A673 (cell line): Measurements from ENCODE around the gene CFLAR. TPM values are rescaled to one million over a fixed set of nuclear protein-coding genes. Genes with fewer than 3 reads are reported as not detected.

Experiments used
- BruUV-seq: library from RNA; stranded (reverse); fragments of 400-500 nt; replicated peaks from 2 replicates; lab custom pipeline; 2021; lab: Mats Ljungman, UMichigan
- CTCF ChIA-PET: fragments of 300-600 bp; sonication (Branson Sonifier 250); formaldehyde crosslinking; loops from one replicate; lab custom pipeline; 2022; ENCODE audit warnings: antibody characterized with exemption; lab: Charles Lee
- POLR2A ChIA-PET: fragments of 300-600 bp; sonication (Branson Sonifier 250); formaldehyde crosslinking; loops from one replicate; lab custom pipeline; 2022; ENCODE audit warnings: antibody characterized with exemption; ENCODE audit not compliant: low non-redundant PET; lab: Charles Lee
- DNase-seq: peaks from one replicate; pipeline ENCODE4 v3.0.0-alpha.2; 2015; ENCODE audit warnings: low spot score
- H3K27ac ChIP-seq: fragments of 200-600 bp; sonication (generic); 2 replicates; pipeline ENCODE4 v1.5.1; 2016; ENCODE audit warnings: mixed run types, low read depth, mild to moderate bottlenecking, mixed read lengths, antibody characterized with exemption, low read length; ENCODE audit not compliant: poor library complexity, severe bottlenecking
- H3K27me3 ChIP-seq: fragments of 200-600 bp; sonication (generic); replicated peaks from 2 replicates; pipeline ENCODE4 v1.6.1; 2017; ENCODE audit warnings: mixed run types, low read depth, mild to moderate bottlenecking, mixed read lengths, antibody characterized with exemption, low read length; ENCODE audit not compliant: insufficient read depth, poor library complexity
- H3K36me3 ChIP-seq: fragments of 200-600 bp; sonication (generic); 2 replicates; pipeline ENCODE4 v1.6.1; 2016; ENCODE audit warnings: mixed run types, mild to moderate bottlenecking, mixed read lengths, antibody characterized with exemption, low read length; ENCODE audit not compliant: insufficient read depth, poor library complexity, severe bottlenecking
- H3K4me1 ChIP-seq: fragments of 200-600 bp; sonication (generic); 2 replicates; pipeline ENCODE4 v1.6.1; 2017; ENCODE audit warnings: mixed run types, mild to moderate bottlenecking, mixed read lengths, antibody characterized with exemption, low read length; ENCODE audit not compliant: insufficient read depth, poor library complexity, severe bottlenecking
- H3K4me3 ChIP-seq: fragments of 200-600 bp; sonication (generic); 2 replicates; pipeline ENCODE4 v1.5.1; 2016; ENCODE audit warnings: low read depth, mixed run types, mild to moderate bottlenecking, mixed read lengths, low read length; ENCODE audit not compliant: poor library complexity, severe bottlenecking
- H3K9me3 ChIP-seq: fragments of 200-600 bp; sonication (generic); 2 replicates; pipeline ENCODE4 v1.6.1; 2016; ENCODE audit warnings: mixed run types, low read depth, mild to moderate bottlenecking, mixed read lengths, antibody characterized with exemption, low read length; ENCODE audit not compliant: poor library complexity, severe bottlenecking
- EZH2 ChIP-seq: fragments of 200-600 bp; sonication (generic); IDR thresholded peaks from 2 replicates; pipeline ENCODE4 v1.6.1; 2017; ENCODE audit warnings: borderline replicate concordance, low read depth, mild to moderate bottlenecking, mixed read lengths, antibody characterized with exemption, low read length; ENCODE audit not compliant: poor library complexity, severe bottlenecking
- intact Hi-C: fragments of 100-400 bp; cut with micrococcal nuclease; formaldehyde crosslinking; loops from one replicate; pipeline ENCODE4 v1.10.0; 2022; ENCODE audit not compliant: unreplicated experiment
- total RNA-seq: library from RNA; stranded (reverse); gene quantifications from 2 replicates; pipeline ENCODE4 v1.2.3, GENCODE V29; 2021
- TF ChIP-seq, protein P1 (sequence below): fragments of 300-800, 200-600 bp; sonication (generic); conservative IDR thresholded peaks from 2 replicates; pipeline ENCODE4 v1.5.1; 2017; ENCODE audit warnings: low read depth, mild to moderate bottlenecking, antibody characterized with exemption, low read length, moderate library complexity, mixed read lengths

Gene CFLAR
- total RNA-seq, 1 experiment from 2014 or later: 55.1 TPM

DNA sequence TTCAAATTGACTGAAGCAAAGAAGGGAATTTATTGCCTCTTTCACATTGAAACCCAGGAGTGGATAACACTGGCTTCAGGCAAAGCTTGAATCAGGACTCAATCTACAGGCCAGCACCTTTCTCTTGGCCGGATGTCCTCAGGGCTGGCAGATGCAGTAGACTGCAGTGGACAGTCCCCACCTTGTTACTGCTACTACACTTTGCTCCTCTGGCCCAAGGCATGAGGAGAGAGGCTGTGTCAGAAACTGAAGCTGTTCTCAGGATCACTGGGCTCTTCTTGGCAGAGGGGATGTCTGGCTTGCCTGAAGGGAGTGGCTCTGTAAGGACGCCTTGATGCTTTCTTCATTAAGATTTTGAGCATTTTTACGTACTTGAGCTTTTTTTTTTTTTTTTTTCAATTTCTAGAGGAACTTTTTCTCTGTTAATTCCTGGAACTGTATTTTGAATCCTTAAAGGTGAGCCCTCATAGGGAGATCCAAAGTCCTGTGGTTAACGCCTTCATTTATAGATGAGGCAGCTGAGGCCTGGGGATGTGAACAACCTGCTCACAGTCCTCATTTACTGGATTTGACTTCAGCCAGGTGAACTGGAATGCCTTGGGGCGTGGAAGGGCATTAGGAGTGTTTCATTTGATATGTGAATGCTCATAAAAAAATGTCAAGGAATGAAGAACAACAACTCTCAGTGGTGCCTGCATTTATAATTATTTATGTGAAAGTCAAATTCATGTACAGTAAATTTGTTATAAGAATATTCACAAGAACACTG lies 103.5 kb downstream of the CFLAR start:
- BruUV-seq: no TSS peak
- Histone ChIP-seq H3K4me1 (no peaks in the 10 kb centered on the region), H3K27ac (no peak overlapping the region), H3K9me3 (no peaks in the 10 kb centered on the region), H3K36me3 (no peaks in the 10 kb centered on the region), H3K4me3 (no peak overlapping the region), H3K27me3 (no peaks in the 10 kb centered on the region)
- POLR2A ChIA-PET: no interaction called here
- no peak for DNase-seq
- TF ChIP-seq EZH2: no peak
- CTCF ChIA-PET: no interaction called here
- intact Hi-C loops: no loop called here

DNA sequence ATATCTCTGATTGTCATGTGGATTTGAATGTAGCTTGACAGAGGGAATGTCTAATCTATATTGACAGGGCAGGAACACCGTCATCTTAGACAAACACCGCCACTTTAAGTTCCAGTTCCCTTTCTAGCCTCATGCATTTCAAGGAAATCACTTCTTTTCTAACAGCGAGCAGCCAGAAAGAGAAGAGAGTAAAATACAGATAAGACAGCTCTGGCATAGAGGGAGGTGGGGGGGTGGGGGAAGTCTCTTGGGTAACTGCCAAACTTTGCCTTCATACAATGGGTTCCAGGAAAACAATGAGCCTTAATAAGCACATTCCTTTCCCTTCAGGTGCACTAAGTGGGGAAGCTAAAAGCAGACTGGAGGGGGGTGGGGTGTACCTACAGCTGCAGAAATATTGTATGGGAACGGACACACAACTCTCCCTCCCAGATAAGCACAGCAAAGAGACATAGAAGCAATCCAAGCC lies 104.2 kb downstream of the CFLAR start:
- no peak for TF ChIP-seq EZH2
- TF ChIP-seq, protein P1, sequence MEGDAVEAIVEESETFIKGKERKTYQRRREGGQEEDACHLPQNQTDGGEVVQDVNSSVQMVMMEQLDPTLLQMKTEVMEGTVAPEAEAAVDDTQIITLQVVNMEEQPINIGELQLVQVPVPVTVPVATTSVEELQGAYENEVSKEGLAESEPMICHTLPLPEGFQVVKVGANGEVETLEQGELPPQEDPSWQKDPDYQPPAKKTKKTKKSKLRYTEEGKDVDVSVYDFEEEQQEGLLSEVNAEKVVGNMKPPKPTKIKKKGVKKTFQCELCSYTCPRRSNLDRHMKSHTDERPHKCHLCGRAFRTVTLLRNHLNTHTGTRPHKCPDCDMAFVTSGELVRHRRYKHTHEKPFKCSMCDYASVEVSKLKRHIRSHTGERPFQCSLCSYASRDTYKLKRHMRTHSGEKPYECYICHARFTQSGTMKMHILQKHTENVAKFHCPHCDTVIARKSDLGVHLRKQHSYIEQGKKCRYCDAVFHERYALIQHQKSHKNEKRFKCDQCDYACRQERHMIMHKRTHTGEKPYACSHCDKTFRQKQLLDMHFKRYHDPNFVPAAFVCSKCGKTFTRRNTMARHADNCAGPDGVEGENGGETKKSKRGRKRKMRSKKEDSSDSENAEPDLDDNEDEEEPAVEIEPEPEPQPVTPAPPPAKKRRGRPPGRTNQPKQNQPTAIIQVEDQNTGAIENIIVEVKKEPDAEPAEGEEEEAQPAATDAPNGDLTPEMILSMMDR: no peak
- Histone ChIP-seq H3K4me3 (no peak overlapping the region), H3K36me3 (no peaks in the 10 kb centered on the region), H3K4me1 (no peaks in the 10 kb centered on the region), H3K27me3 (no peaks in the 10 kb centered on the region), H3K9me3 (no peaks in the 10 kb centered on the region), H3K27ac (no peak overlapping the region)
- BruUV-seq: no TSS peak
- no peak for DNase-seq
- intact Hi-C loops: no loop called here
- ChIA-PET CTCF (no interaction called here), POLR2A (no interaction called here)

DNA sequence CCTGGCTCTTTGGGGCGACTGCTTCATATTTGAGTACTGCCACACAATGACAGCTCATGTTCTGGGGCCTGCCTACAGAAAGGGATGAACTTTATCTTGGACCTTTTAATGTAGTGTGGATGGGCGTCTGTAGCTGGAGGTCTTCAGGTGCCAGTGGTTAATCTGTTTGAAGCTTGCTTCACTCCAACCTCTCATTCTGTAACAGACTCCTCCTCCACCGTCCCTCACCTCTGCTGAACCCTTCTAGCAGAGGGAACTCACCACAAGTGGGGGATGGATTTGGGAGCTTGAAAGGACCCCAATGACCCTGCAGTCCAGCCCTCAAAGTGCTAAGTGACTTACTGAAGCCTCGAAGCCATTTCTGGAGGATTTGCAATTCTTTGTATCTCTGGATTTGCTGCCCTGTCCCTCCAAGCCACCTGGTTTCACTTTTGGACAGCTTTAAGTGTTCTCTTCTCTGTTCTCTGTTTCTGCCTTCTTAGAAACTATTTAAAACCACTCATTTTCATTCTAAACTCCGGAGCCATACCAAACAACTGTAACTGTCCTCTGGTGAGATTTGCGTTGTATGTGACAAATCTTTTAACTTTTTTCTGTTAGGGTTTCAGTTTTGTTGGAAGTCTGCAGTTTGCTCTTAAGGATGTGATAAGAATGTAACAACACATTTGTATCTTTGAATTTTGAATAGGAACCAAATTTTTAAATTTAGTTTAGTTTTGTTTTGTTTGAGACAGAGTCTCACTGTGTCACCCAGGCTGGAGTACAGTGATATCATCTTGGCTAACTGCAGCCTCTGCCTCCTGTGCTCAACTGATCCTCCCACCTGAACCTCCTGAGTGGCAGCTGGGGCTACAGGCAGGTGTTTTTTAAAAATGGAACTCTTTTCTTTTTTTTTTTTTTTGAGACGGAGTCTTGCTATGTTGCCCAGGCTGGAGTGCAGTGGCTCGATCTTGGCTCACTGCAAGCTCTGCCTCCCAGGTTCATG lies 107.4 kb downstream of the CFLAR start:
- DNase-seq: no peak
- TF ChIP-seq, protein P1: no peak
- no peak for TF ChIP-seq EZH2
- H3K27ac ChIP-seq: no peak overlapping the region
- no TSS peak for BruUV-seq
- ChIA-PET POLR2A (no interaction called here), CTCF (interaction anchor here (1.1 kb wide), 1 partner anchor 9 kb away, joined by 3 read pairs; no protein-coding TSS in a partner anchor)
- no peaks in the 10 kb centered on the region for H3K27me3 ChIP-seq
- H3K9me3 ChIP-seq: no peaks in the 10 kb centered on the region
- intact Hi-C loops: no loop called here
- H3K36me3 ChIP-seq: no peaks in the 10 kb centered on the region
- no peaks in the 10 kb centered on the region for H3K4me1 ChIP-seq
- H3K4me3 ChIP-seq: no peak overlapping the region

Other genes with a start within 250 kb of the CFLAR start
- 37.2 and 48.3 TPM in 2 replicates for gene PPIL3, start 227.1 kb upstream of the CFLAR start, total RNA-seq
- 56.4 and 56.7 TPM in 2 replicates for gene NIF3L1, start 226.8 kb upstream of the CFLAR start, total RNA-seq
- 48.6 and 56.0 TPM in 2 replicates for gene ORC2, start 152.5 kb upstream of the CFLAR start, total RNA-seq
- 15.5 and 18.4 TPM in 2 replicates for gene HYCC2, start 44.5 kb upstream of the CFLAR start, total RNA-seq
- 119 and 120 TPM in 2 replicates for gene NDUFB3, start 44.2 kb upstream of the CFLAR start, total RNA-seq
- 0.85 and 1.2 TPM in 2 replicates for gene CASP10, start 67.0 kb downstream of the CFLAR start, total RNA-seq
- gene CASP8, start 144.4 kb downstream of the CFLAR start, total RNA-seq: 17.9 and 28.4 TPM in 2 replicates
- 2.2 and 2.4 TPM in 2 replicates for gene FLACC1, start 241.2 kb downstream of the CFLAR start, total RNA-seq